SK-N-MC (cell line): Measurements from ENCODE around the gene PPT2.
"Not testable (repeated sequence)": the region's sequence is repeated elsewhere in the genome, so short reads cannot be mapped to it uniquely, and the experiment has no call there.

Source experiments
- DNase-seq: peaks from one replicate; pipeline ENCODE4 v3.0.0-alpha.2; 2011; ENCODE audit warnings: low read depth, low spot score
- H3K27ac ChIP-seq: fragments of 200-600 bp; sonication (generic); 2 replicates; pipeline ENCODE4 v1.5.1; 2016; ENCODE audit warnings: mixed run types
- H3K36me3 ChIP-seq: fragments of 200-600 bp; sonication (generic); 2 replicates; pipeline ENCODE4 v1.6.1; 2017; ENCODE audit warnings: antibody characterized with exemption, low read length, mixed read lengths; ENCODE audit not compliant: insufficient read depth
- H3K4me3 ChIP-seq: fragments of 200-600 bp; sonication (generic); 2 replicates; pipeline ENCODE4 v1.5.1; 2016
- H3K9ac ChIP-seq: fragments of 200-600 bp; sonication (generic); 2 replicates; pipeline ENCODE4 v1.8.0; 2017; ENCODE audit warnings: mixed run types, mixed read lengths; ENCODE audit not compliant: insufficient read length
- H3K9me3 ChIP-seq: fragments of 200-600 bp; sonication (generic); 2 replicates; pipeline ENCODE4 v1.6.1; 2017; ENCODE audit warnings: low read depth, mild to moderate bottlenecking, antibody characterized with exemption, low read length, moderate library complexity, mixed read lengths
- EZH2 ChIP-seq: fragments of 200-600 bp; sonication (generic); IDR thresholded peaks from one replicate; pipeline ENCODE4 v1.6.1; 2017; ENCODE audit warnings: antibody characterized with exemption
- FOXP2 ChIP-seq: optimal IDR thresholded peaks from 2 replicates; pipeline ENCODE3; 2011; ENCODE audit warnings: mild to moderate bottlenecking, moderate library complexity; ENCODE audit not compliant: insufficient read depth; ENCODE audit errors: extremely low read length, control extremely low read depth
- POLR2AphosphoS5 ChIP-seq: IDR thresholded peaks from 2 replicates; pipeline ENCODE4 v1.6.1; 2012; ENCODE audit warnings: mild to moderate bottlenecking, low read depth, low read length, borderline replicate concordance

The PPT2 gene

GRCh38 chr6:32203426-32204267 lies 49.7 kb downstream of the PPT2 start:
- H3K27ac ChIP-seq = peak overlapping the region; percentile 96
- no peaks in the 10 kb centered on the region for H3K36me3 ChIP-seq
- DNase-seq = peak; percentile 40
- no peak overlapping the region for H3K9ac ChIP-seq
- no peaks in the 10 kb centered on the region for H3K9me3 ChIP-seq
- no peak for TF ChIP-seq POLR2AphosphoS5
- TF ChIP-seq EZH2 = no peak
- no peak for TF ChIP-seq FOXP2
- peak overlapping the region; percentile 64 for H3K4me3 ChIP-seq

- no peak overlapping the region for H3K9ac ChIP-seq
- no peak overlapping the region for H3K4me3 ChIP-seq
- no peak for DNase-seq
- H3K36me3 ChIP-seq = no peaks in the 10 kb centered on the region
- TF ChIP-seq EZH2 = no peak
- no peak for TF ChIP-seq FOXP2
- no peak for TF ChIP-seq POLR2AphosphoS5
- H3K27ac ChIP-seq = peak overlapping the region; percentile 52
- H3K9me3 ChIP-seq = no peaks in the 10 kb centered on the region
Observed at GRCh38 chr6:32204268-32204715, 50.4 kb downstream of the PPT2 start.

GRCh38 chr6:32208996-32209395 lies 55.1 kb downstream of the PPT2 start:
- Histone ChIP-seq H3K9ac (no peak overlapping the region), H3K27ac (no peak overlapping the region), H3K36me3 (no peaks in the 10 kb centered on the region), H3K4me3 (no peak overlapping the region), H3K9me3 (no peaks in the 10 kb centered on the region)
- no peak for TF ChIP-seq FOXP2
- no peak for TF ChIP-seq EZH2
- TF ChIP-seq POLR2AphosphoS5 = no peak
- no peak for DNase-seq

- H3K9me3 ChIP-seq = no peaks in the 10 kb centered on the region
- H3K36me3 ChIP-seq = no peaks in the 10 kb centered on the region
- no peak overlapping the region for H3K27ac ChIP-seq
- H3K9ac ChIP-seq = no peak overlapping the region
- TF ChIP-seq POLR2AphosphoS5 = no peak
- no peak for TF ChIP-seq FOXP2
- TF ChIP-seq EZH2 = no peak
- no peak overlapping the region for H3K4me3 ChIP-seq
- DNase-seq = no peak
Observed at GRCh38 chr6:32210191-32210601, 56.3 kb downstream of the PPT2 start.

- not testable (repeated sequence) for H3K4me3 ChIP-seq, H3K36me3 ChIP-seq, DNase-seq, H3K27ac ChIP-seq, H3K9me3 ChIP-seq, H3K9ac ChIP-seq
Observed at GRCh38 chr6:32211432-32211831, 57.5 kb downstream of the PPT2 start.

GRCh38 chr6:32212076-32212760 lies 58.3 kb downstream of the PPT2 start:
- no peak overlapping the region for H3K9ac ChIP-seq
- H3K27ac ChIP-seq = 0 out of 2 replicates have a peak overlapping the region, but pooled peaks have one; percentile 19
- H3K9me3 ChIP-seq = no peaks in the 10 kb centered on the region
- TF ChIP-seq FOXP2 (no peak), EZH2 (no peak), POLR2AphosphoS5 (no peak)
- H3K36me3 ChIP-seq = no peaks in the 10 kb centered on the region
- no peak for DNase-seq
- no peak overlapping the region for H3K4me3 ChIP-seq
